WI38 (cell line): ENCODE measurements around the gene CSKMT.

Source experiments
- H3K4me3 ChIP-seq: 2 replicates; pipeline ENCODE4 v1.5.1; 2011; ENCODE audit warnings: low read depth, mild to moderate bottlenecking, control low read depth, low read length
- TF ChIP-seq, protein P1 (sequence below): IDR thresholded peaks from 2 replicates; pipeline ENCODE4 v1.5.1; 2012; ENCODE audit warnings: low read depth, mild to moderate bottlenecking, control low read depth, low read length

CSKMT gene

DNA sequence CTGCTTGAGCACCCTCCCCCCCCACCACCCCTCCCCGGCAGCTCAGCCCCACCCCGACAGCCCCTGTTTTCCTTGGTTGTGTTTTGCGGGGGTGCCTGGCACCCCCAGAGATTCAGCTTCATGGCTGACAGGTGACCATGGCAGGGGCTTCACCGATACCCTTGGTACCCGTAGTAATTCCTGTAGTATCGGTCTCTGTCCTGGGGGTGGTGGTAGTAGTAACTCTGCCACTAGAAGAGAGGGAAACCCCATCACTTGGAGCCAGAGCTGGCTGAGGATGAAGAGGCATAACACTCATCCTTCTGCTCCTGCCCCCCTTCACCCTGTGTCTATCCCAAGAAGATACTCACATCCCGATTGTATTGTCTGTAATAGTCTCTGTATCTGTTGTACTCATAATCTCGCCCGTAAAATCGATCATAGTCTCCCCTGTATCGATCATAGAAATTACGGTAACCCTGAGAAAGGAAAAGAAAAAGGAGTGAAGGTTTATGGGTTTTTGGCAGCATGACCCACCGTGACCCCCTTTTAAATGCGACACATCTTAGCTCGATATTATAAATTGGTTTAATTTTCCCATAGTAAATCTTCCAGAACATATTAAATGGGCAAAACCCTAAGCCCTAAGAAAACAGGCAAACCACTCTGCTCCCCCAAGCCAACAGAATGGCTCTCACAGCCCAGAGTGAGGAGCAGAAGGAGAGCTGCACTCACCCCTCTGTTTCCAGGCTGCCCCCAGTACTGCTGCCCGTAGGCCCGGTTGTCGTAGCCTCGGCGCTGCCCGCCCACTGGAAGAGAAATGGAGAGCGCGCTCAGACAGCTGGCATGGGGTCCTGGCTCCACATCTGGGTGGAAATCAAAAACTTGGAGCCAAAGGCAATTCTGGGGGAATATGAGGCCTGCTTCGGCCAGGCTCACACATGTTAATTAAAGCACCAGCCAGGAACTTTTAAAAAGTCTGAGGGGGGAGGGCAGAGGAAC is 50.3 kb downstream of the CSKMT start:
- H3K4me3 ChIP-seq: no peak overlapping the region

DNA sequence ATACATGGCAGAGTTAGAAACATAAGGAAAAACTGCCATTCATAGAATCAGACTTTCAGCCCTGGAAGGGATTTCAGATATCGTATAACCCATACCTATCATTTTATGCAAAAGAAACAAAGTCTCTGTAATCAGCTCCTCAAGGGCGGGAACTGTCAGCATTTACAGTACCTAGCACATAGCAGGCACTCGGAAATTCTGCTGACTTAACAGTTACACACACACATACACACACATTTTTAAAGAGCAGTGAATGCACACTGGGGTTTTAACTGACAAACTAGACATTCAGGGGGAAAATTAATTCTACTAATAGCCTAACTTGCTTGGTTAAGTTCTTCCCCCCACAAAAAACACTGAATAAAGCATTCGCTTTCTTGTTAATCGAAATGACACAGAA is 51.1 kb downstream of the CSKMT start:
- TF ChIP-seq, protein P1, sequence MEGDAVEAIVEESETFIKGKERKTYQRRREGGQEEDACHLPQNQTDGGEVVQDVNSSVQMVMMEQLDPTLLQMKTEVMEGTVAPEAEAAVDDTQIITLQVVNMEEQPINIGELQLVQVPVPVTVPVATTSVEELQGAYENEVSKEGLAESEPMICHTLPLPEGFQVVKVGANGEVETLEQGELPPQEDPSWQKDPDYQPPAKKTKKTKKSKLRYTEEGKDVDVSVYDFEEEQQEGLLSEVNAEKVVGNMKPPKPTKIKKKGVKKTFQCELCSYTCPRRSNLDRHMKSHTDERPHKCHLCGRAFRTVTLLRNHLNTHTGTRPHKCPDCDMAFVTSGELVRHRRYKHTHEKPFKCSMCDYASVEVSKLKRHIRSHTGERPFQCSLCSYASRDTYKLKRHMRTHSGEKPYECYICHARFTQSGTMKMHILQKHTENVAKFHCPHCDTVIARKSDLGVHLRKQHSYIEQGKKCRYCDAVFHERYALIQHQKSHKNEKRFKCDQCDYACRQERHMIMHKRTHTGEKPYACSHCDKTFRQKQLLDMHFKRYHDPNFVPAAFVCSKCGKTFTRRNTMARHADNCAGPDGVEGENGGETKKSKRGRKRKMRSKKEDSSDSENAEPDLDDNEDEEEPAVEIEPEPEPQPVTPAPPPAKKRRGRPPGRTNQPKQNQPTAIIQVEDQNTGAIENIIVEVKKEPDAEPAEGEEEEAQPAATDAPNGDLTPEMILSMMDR: no peak
- H3K4me3 ChIP-seq: no peak overlapping the region

More for the DNA sequence above, 50.3 kb downstream of the CSKMT start:
- TF ChIP-seq, protein P1: no peak

DNA sequence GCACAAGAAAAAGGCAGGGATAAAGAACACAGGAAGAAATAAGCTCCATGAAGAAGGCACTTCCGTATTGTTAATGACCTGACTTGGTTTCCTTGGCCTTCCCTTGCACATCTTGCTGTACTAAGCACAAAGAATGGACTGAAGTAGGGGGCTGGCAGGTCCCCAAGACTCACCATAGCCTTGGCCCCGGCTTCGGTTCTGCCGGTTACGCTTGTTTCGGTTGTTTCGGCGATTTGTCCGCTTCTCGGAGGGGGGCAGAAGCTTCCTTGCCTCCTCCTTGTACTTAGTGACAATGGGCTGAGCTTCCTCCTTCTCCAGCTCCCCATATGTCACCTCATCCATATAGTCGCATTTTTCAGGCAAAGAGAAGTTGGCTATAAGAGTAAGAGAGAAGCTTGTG is 51.7 kb downstream of the CSKMT start:
- TF ChIP-seq, protein P1: no peak
- no peak overlapping the region for H3K4me3 ChIP-seq
